WERI-Rb-1 (cell line): ENCODE data around the gene PFN3.

ENCODE experiments used
- DNase-seq: peaks from one replicate; pipeline ENCODE4 v3.0.0-alpha.2; 2020
- H3K27ac ChIP-seq: fragments of 250-450 bp; sonication (Bioruptor Pico); 2 replicates; pipeline ENCODE4 v1.5.1; 2020; ENCODE audit warnings: mild to moderate bottlenecking, moderate library complexity
- H3K27me3 ChIP-seq: fragments of 250-450 bp; sonication (Bioruptor Pico); 2 replicates; pipeline ENCODE4 v1.5.1; 2021; ENCODE audit warnings: mild to moderate bottlenecking, low read depth, moderate library complexity; ENCODE audit not compliant: insufficient read depth, severe bottlenecking
- H3K36me3 ChIP-seq: fragments of 250-450 bp; sonication (Bioruptor Pico); 2 replicates; pipeline ENCODE4 v1.5.1; 2020; ENCODE audit warnings: mild to moderate bottlenecking, moderate library complexity
- H3K4me3 ChIP-seq: 2 replicates; pipeline ENCODE4 v1.5.1; 2011; ENCODE audit warnings: low read depth, mild to moderate bottlenecking, control low read depth, low read length
- H3K9me3 ChIP-seq: fragments of 250-450 bp; sonication (Bioruptor Pico); 2 replicates; pipeline ENCODE4 v1.5.1; 2021; ENCODE audit warnings: mild to moderate bottlenecking, moderate library complexity; ENCODE audit not compliant: severe bottlenecking
- TF ChIP-seq, protein P1 (sequence below): IDR thresholded peaks from 2 replicates; pipeline ENCODE4 v1.5.1; 2011; ENCODE audit warnings: low read depth, mild to moderate bottlenecking, control low read depth, inconsistent platforms, low read length

The PFN3 gene

GRCh38 chr5:177353093-177353492, 47.4 kb downstream of the PFN3 start:
- H3K27me3 ChIP-seq = no peaks in the 10 kb centered on the region
- H3K27ac ChIP-seq = no peak overlapping the region
- DNase-seq = no peak
- no peaks in the 10 kb centered on the region for H3K9me3 ChIP-seq
- no peaks in the 10 kb centered on the region; the same call in 1 of the 2 replicates for H3K36me3 ChIP-seq
- TF ChIP-seq, protein P1, sequence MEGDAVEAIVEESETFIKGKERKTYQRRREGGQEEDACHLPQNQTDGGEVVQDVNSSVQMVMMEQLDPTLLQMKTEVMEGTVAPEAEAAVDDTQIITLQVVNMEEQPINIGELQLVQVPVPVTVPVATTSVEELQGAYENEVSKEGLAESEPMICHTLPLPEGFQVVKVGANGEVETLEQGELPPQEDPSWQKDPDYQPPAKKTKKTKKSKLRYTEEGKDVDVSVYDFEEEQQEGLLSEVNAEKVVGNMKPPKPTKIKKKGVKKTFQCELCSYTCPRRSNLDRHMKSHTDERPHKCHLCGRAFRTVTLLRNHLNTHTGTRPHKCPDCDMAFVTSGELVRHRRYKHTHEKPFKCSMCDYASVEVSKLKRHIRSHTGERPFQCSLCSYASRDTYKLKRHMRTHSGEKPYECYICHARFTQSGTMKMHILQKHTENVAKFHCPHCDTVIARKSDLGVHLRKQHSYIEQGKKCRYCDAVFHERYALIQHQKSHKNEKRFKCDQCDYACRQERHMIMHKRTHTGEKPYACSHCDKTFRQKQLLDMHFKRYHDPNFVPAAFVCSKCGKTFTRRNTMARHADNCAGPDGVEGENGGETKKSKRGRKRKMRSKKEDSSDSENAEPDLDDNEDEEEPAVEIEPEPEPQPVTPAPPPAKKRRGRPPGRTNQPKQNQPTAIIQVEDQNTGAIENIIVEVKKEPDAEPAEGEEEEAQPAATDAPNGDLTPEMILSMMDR = no peak
- no peak overlapping the region for H3K4me3 ChIP-seq

- no peaks in the 10 kb centered on the region for H3K27me3 ChIP-seq
- TF ChIP-seq, protein P1 = no peak
- H3K36me3 ChIP-seq = no peaks in the 10 kb centered on the region; the same call in 1 of the 2 replicates
- H3K27ac ChIP-seq = peak within 1 kb of the TSS; percentile 86
- peak; percentile 84 for DNase-seq
- peak within 1 kb of the TSS; percentile 93 for H3K4me3 ChIP-seq
- H3K9me3 ChIP-seq = no peaks in the 10 kb centered on the region
Observed at GRCh38 chr5:177351392-177352329, 48.8 kb downstream of the PFN3 start, which contains the start of gene LMAN2. LMAN2 (minus strand) TSS chr5:177351668; CDS start chr5:177351647, 21 bp downstream.

DNA sequence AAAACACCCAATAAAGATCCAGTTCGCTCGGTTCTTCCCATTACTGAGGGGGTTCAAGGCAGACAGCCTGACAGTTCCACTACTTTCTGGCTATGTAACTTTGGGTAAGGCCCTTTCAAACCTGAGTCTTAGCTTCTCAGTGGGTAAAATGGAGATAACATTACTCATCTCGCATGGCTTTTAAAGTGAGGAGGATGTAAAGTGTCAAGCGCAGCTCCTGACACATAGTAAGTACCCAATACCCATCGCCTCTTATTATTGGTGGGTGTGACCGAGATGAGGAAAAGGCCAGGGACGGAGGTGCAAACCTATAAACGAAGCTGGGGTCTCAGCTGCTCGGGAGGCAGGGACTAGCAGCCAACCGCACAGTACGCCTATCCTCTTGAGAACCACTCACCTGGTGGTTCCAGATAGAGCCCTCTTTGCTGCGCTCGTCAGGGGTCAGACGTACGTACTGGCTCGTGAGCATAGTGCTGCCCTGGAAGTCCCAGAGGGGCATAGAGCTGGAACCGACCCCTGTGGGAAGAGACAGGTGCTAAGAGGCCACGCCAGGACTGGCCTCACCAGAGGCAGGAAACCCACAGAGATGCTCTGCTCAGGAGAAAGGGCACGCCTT, 49.6 kb downstream of the PFN3 start:
- TF ChIP-seq, protein P1 = no peak
- H3K4me3 ChIP-seq = peak overlapping the region; percentile 93
- DNase-seq = no peak
- H3K27ac ChIP-seq = peak overlapping the region; percentile 86
- H3K27me3 ChIP-seq = no peaks in the 10 kb centered on the region
- no peaks in the 10 kb centered on the region for H3K9me3 ChIP-seq
- no peaks in the 10 kb centered on the region; the same call in 1 of the 2 replicates for H3K36me3 ChIP-seq
